Neural progenitor cell (in vitro differentiated cells): ENCODE data around the gene DDX17. TPM values are rescaled to one million over a fixed set of nuclear protein-coding genes. Genes with fewer than 3 reads are reported as not detected.

Experiments used
- DNase-seq: peaks from one replicate; pipeline ENCODE4 v3.0.0-alpha.2; 2016; ENCODE audit warnings: low spot score
- H2AFZ ChIP-seq: fragments of 200-600 bp; sonication (generic); replicated peaks from 2 replicates; pipeline ENCODE4 v1.6.1; 2016; ENCODE audit warnings: antibody characterized with exemption
- H3F3A ChIP-seq: fragments of 200-600 bp; sonication (generic); 2 replicates; pipeline ENCODE4 v1.6.1; 2016; ENCODE audit warnings: antibody characterized with exemption, low read depth
- H3K27ac ChIP-seq: fragments of 200-600 bp; sonication (generic); 2 replicates; pipeline ENCODE4 v1.5.1; 2016; ENCODE audit warnings: mild to moderate bottlenecking
- H3K27me3 ChIP-seq: fragments of 200-600 bp; sonication (generic); 2 replicates; pipeline ENCODE4 v1.6.1; 2016; ENCODE audit warnings: mild to moderate bottlenecking, moderate library complexity
- H3K36me3 ChIP-seq: fragments of 200-600 bp; sonication (generic); 2 replicates; pipeline ENCODE4 v1.5.1; 2016
- H3K4me1 ChIP-seq: fragments of 200-600 bp; sonication (generic); 2 replicates; pipeline ENCODE4 v1.6.1; 2016; ENCODE audit warnings: mixed run types
- H3K4me2 ChIP-seq: fragments of 200-600 bp; sonication (generic); 2 replicates; pipeline ENCODE4 v1.6.1; 2016
- H3K4me3 ChIP-seq: fragments of 200-600 bp; sonication (generic); 2 replicates; pipeline ENCODE4 v1.5.1; 2016
- H3K79me2 ChIP-seq: fragments of 200-600 bp; sonication (generic); 2 replicates; pipeline ENCODE4 v1.6.1; 2016; ENCODE audit warnings: low read depth
- H3K9ac ChIP-seq: fragments of 200-600 bp; sonication (generic); 2 replicates; pipeline ENCODE4 v1.6.1; 2016
- H3K9me3 ChIP-seq: fragments of 200-600 bp; sonication (generic); 2 replicates; pipeline ENCODE4 v1.5.1; 2016; ENCODE audit warnings: low read depth
- H4K20me1 ChIP-seq: fragments of 200-600 bp; sonication (generic); 2 replicates; pipeline ENCODE4 v1.6.1; 2016; ENCODE audit warnings: low read depth
- H3K27ac Mint-ChIP-seq: 3 replicates; pipeline ENCODE4 v1.8.0; 2021; ENCODE audit warnings: mixed read lengths
- H3K27me3 Mint-ChIP-seq: 2 replicates; pipeline ENCODE4 v1.8.0; 2022; ENCODE audit warnings: low read depth, mild to moderate bottlenecking, inconsistent platforms, moderate library complexity, mixed read lengths; ENCODE audit not compliant: insufficient read depth
- H3K36me3 Mint-ChIP-seq: 3 replicates; pipeline ENCODE4 v1.8.0; 2021; ENCODE audit warnings: mixed read lengths
- H3K4me1 Mint-ChIP-seq: 3 replicates; pipeline ENCODE4 v1.8.0; 2021; ENCODE audit warnings: mixed read lengths
- H3K4me3 Mint-ChIP-seq: 3 replicates; pipeline ENCODE4 v1.8.0; 2021; ENCODE audit warnings: mild to moderate bottlenecking, moderate library complexity, mixed read lengths
- H3K9me3 Mint-ChIP-seq: 3 replicates; pipeline ENCODE4 v1.8.0; 2020; ENCODE audit warnings: mixed read lengths
- EZH2 ChIP-seq: fragments of 200-600 bp; sonication (generic); IDR thresholded peaks from 2 replicates; pipeline ENCODE4 v1.6.1; 2017; ENCODE audit warnings: antibody characterized with exemption, mild to moderate bottlenecking, moderate library complexity
- EZH2phosphoT487 ChIP-seq: fragments of 200-600 bp; sonication (generic); IDR thresholded peaks from 2 replicates; pipeline ENCODE4 v1.6.1; 2017; ENCODE audit warnings: antibody characterized with exemption
- total RNA-seq: library from RNA; depleted of rRNA; stranded (reverse); fragments of >200 nt; gene quantifications from 2 replicates; pipeline ENCODE4 v1.2.3, GENCODE V29; 2015; ENCODE audit warnings: low replicate concordance
- TF ChIP-seq, protein P1 (sequence below): fragments of 200-600 bp; sonication (generic); IDR thresholded peaks from 2 replicates; pipeline ENCODE4 v1.5.1; 2017; ENCODE audit warnings: antibody characterized with exemption, mild to moderate bottlenecking

The DDX17 gene
- 621 and 672 TPM in 2 replicates for total RNA-seq

DNA sequence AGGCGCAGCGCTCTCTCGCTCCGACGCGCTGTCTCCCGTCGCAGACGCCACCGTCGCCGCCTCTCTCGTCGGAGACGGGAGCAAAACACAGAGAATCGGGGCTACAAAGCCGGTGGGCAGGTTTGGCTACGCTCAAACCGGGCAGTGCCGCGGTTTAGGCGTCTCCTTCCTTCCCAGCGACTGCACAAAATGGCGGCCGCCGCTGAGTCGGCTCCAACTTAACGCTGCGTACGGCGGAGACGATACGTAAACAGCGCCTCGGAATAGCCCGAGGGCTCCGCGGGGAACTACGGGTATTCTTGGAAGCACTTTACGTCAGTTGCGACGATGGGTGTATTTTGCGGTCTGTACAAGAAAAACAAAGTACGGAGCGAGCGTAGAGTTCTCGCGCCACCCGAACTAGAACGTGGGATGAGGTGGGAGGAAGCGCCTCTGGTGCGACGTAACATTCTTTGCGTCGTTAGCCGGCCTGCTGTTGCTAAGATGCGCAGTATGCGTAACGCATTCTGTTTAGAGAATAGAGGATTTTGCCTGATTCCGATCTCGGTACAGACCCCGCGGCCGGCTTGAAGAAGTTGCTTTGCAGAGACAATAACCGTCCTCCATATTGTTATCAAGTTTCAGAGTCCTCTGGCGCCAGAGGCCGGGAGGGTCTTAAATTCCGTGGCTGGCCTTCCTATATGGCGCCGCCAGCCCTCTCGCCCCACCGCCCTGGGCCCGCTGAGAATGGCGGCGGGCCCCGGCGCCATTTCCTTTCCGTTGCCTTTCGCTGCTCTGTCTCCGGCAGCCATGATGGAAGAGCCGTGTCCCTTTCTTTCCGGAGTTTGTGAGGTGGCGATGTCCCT, at the start of gene DDX17:
DDX17 (minus strand) TSS at position 194 of the 845 bp plus-strand sequence.
- Histone ChIP-seq H3K79me2 (peaks cover 48% of the 10 kb centered on the region), H4K20me1 (peaks cover 41% of the 10 kb centered on the region), H3K4me1 (peaks cover 24% of the 10 kb centered on the region), H3K9me3 (no peaks in the 10 kb centered on the region), H3K36me3 (peaks cover 20% of the 10 kb centered on the region), H3K4me3 (peak within 1 kb of the TSS; percentile 94), H3K27me3 (no peaks in the 10 kb centered on the region), H3K27ac (peak within 1 kb of the TSS; percentile 99), H2AFZ (peak within 1 kb of the TSS; percentile 80), H3K9ac (peak within 1 kb of the TSS; percentile 100), H3F3A (peaks cover 35% of the 10 kb centered on the region), H3K4me2 (peak within 1 kb of the TSS; percentile 98)
- DNase-seq = peak; percentile 98
- no peaks in the 10 kb centered on the region for H3K9me3 Mint-ChIP-seq
- H3K4me3 Mint-ChIP-seq = peak within 1 kb of the TSS; percentile 99
- peak within 1 kb of the TSS; percentile 100 for H3K27ac Mint-ChIP-seq
- TF ChIP-seq, protein P1, sequence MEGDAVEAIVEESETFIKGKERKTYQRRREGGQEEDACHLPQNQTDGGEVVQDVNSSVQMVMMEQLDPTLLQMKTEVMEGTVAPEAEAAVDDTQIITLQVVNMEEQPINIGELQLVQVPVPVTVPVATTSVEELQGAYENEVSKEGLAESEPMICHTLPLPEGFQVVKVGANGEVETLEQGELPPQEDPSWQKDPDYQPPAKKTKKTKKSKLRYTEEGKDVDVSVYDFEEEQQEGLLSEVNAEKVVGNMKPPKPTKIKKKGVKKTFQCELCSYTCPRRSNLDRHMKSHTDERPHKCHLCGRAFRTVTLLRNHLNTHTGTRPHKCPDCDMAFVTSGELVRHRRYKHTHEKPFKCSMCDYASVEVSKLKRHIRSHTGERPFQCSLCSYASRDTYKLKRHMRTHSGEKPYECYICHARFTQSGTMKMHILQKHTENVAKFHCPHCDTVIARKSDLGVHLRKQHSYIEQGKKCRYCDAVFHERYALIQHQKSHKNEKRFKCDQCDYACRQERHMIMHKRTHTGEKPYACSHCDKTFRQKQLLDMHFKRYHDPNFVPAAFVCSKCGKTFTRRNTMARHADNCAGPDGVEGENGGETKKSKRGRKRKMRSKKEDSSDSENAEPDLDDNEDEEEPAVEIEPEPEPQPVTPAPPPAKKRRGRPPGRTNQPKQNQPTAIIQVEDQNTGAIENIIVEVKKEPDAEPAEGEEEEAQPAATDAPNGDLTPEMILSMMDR = no peak
- peaks cover 41% of the 10 kb centered on the region for H3K4me1 Mint-ChIP-seq
- H3K27me3 Mint-ChIP-seq = peaks cover 11% of the 10 kb centered on the region
- peaks cover 25% of the 10 kb centered on the region for H3K36me3 Mint-ChIP-seq

DNA sequence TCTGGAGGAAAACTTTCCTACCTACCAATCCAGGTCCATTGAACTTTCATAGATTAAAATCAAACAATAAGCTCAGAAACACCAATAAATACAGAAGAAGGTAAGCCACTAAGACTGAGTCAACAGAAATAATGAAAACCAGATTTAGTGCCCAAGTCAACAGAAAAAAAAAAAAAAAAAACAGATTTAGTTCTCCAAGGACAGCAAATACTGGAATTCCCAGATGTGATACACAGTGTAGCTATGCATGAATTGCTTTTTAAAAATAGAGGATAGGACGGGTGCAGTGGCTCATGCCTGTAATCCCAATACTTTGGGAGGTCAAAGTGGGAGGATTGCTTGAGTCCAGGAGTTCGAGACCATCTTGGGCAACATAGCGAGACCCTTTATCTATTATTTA, 48.2 kb upstream of the DDX17 start:
- H3K27me3 ChIP-seq = no peaks in the 10 kb centered on the region
- H4K20me1 ChIP-seq = no peaks in the 10 kb centered on the region
- Mint-ChIP-seq H3K4me1 (no peaks in the 10 kb centered on the region), H3K36me3 (no peaks in the 10 kb centered on the region), H3K9me3 (no peaks in the 10 kb centered on the region), H3K4me3 (no peak overlapping the region), H3K27me3 (no peaks in the 10 kb centered on the region), H3K27ac (no peak overlapping the region)
- H3K27ac ChIP-seq = no peak overlapping the region
- no peaks in the 10 kb centered on the region for H3K79me2 ChIP-seq
- no peak overlapping the region for H3K4me3 ChIP-seq
- H3K9me3 ChIP-seq = no peaks in the 10 kb centered on the region
- no peak overlapping the region for H2AFZ ChIP-seq
- no peaks in the 10 kb centered on the region for H3K4me1 ChIP-seq
- no peaks in the 10 kb centered on the region for H3F3A ChIP-seq
- no peak for DNase-seq
- no peaks in the 10 kb centered on the region for H3K36me3 ChIP-seq
- H3K9ac ChIP-seq = no peak overlapping the region
- H3K4me2 ChIP-seq = no peak overlapping the region
- TF ChIP-seq EZH2phosphoT487 = no peak
- no peak for TF ChIP-seq EZH2
- TF ChIP-seq, protein P1 = no peak

- TF ChIP-seq, protein P1 = no peak
- no peak for TF ChIP-seq EZH2
- TF ChIP-seq EZH2phosphoT487 = no peak
- Histone ChIP-seq H3K27me3 (no peaks in the 10 kb centered on the region), H3K4me1 (peaks cover 6% of the 10 kb centered on the region), H3K9me3 (no peaks in the 10 kb centered on the region), H3K27ac (no peak overlapping the region), H3K79me2 (no peaks in the 10 kb centered on the region), H3F3A (peaks cover 27% of the 10 kb centered on the region), H3K4me2 (no peak overlapping the region), H3K9ac (no peak overlapping the region), H3K4me3 (no peak overlapping the region), H4K20me1 (no peaks in the 10 kb centered on the region), H2AFZ (no peak overlapping the region), H3K36me3 (no peaks in the 10 kb centered on the region)
- H3K4me3 Mint-ChIP-seq = no peak overlapping the region
- peaks cover 3% of the 10 kb centered on the region for H3K9me3 Mint-ChIP-seq
- no peak overlapping the region for H3K27ac Mint-ChIP-seq
- no peak for DNase-seq
- H3K4me1 Mint-ChIP-seq = no peaks in the 10 kb centered on the region
- H3K27me3 Mint-ChIP-seq = no peaks in the 10 kb centered on the region
- H3K36me3 Mint-ChIP-seq = peaks cover 2% of the 10 kb centered on the region
Observed at GRCh38 chr22:38549101-38549894, 43.2 kb upstream of the DDX17 start.
